Islet precursor cell (in vitro differentiated cells): ENCODE data around the gene CYP2D6.
"Not testable (repeated sequence)": the region's sequence is repeated elsewhere in the genome, so short reads cannot be mapped to it uniquely, and the experiment has no call there.

Experiments used
- DNase-seq: peaks from one replicate; pipeline ENCODE4 v3.0.0-alpha.2; 2018

CYP2D6 gene

GRCh38 chr22:42156598-42156997 is 26.0 kb upstream of the CYP2D6 start:
- no peak for DNase-seq

- DNase-seq = no peak
These were observed 25.5 kb upstream of the CYP2D6 start for GRCh38 chr22:42156121-42156520.

- no peak for DNase-seq
These were observed 24.5 kb upstream of the CYP2D6 start for GRCh38 chr22:42155053-42155543.

- no peak for DNase-seq
These were observed 23.9 kb upstream of the CYP2D6 start for GRCh38 chr22:42154293-42155052.

- DNase-seq = no peak
These were observed 22.2 kb upstream of the CYP2D6 start for GRCh38 chr22:42152661-42153270.

- DNase-seq = no peak
These were observed 21.5 kb upstream of the CYP2D6 start for GRCh38 chr22:42151924-42152635.

GRCh38 chr22:42150727-42151590 is 20.3 kb upstream of the CYP2D6 start:
- no peak for DNase-seq

- not testable (repeated sequence) for DNase-seq
These were observed 19.2 kb upstream of the CYP2D6 start for GRCh38 chr22:42149798-42150197.

GRCh38 chr22:42145175-42145574 is 14.6 kb upstream of the CYP2D6 start:
- no peak for DNase-seq

- DNase-seq = not testable (repeated sequence)
These were observed 13.5 kb upstream of the CYP2D6 start for GRCh38 chr22:42143859-42144822.

- no peak for DNase-seq
These were observed 12.3 kb upstream of the CYP2D6 start for GRCh38 chr22:42142771-42143461.

GRCh38 chr22:42141307-42142057 is 10.9 kb upstream of the CYP2D6 start:
- DNase-seq = not testable (repeated sequence)

GRCh38 chr22:42140153-42140552 is 9.5 kb upstream of the CYP2D6 start:
- DNase-seq = not testable (repeated sequence)

- DNase-seq = not testable (repeated sequence)
These were observed 8.9 kb upstream of the CYP2D6 start for GRCh38 chr22:42139508-42139907.

- no peak for DNase-seq
These were observed 8.4 kb upstream of the CYP2D6 start for GRCh38 chr22:42138972-42139371.

- DNase-seq = no peak
These were observed 7.6 kb upstream of the CYP2D6 start for GRCh38 chr22:42138122-42138770.

GRCh38 chr22:42135688-42136087 is 5.1 kb upstream of the CYP2D6 start:
- not testable (repeated sequence) for DNase-seq

GRCh38 chr22:42134100-42135020 is 3.8 kb upstream of the CYP2D6 start:
- DNase-seq = no peak
